Stimulated activated CD4-positive, alpha-beta T cell treated with anti-CD3 and anti-CD28 coated beads, Interleukin-1b, Interleukin-23, amount 100 ng/mL, for 24 hours (primary cell): ENCODE results near the gene WEE2.

Experiments
- DNase-seq, 4 experiments: peaks; one replicate each; pipeline ENCODE4 v3.0.0-alpha.2; 2020; ENCODE audit warnings: low read depth in 4 of 4, low spot score in 1 of 4

WEE2 gene

GRCh38 chr7:141708351-141708750 lies at the start of gene WEE2:
TSS of gene WEE2 (plus strand) at chr7:141708353. CDS start at chr7:141708759, 406 bp downstream.
- no peak for DNase-seq

GRCh38 chr7:141659501-141659900 lies 48.7 kb upstream of the WEE2 start:
- DNase-seq, result no peak

GRCh38 chr7:141660259-141660658 lies 47.9 kb upstream of the WEE2 start:
- DNase-seq, result no peak

- DNase-seq, result no peak
Measured at GRCh38 chr7:141663081-141663849, 44.9 kb upstream of the WEE2 start.

GRCh38 chr7:141664450-141664849 lies 43.7 kb upstream of the WEE2 start:
- DNase-seq, result no peak

GRCh38 chr7:141665208-141666035 lies 42.7 kb upstream of the WEE2 start:
- no peak for DNase-seq

- DNase-seq, result no peak
Measured at GRCh38 chr7:141666071-141666470, 42.1 kb upstream of the WEE2 start.

- no peak for DNase-seq
Measured at GRCh38 chr7:141668853-141669252, 39.3 kb upstream of the WEE2 start.

- no peak for DNase-seq
Measured at GRCh38 chr7:141671705-141672496, 36.3 kb upstream of the WEE2 start.

GRCh38 chr7:141673346-141673745 lies 34.8 kb upstream of the WEE2 start:
- DNase-seq, result no peak

- no peak for DNase-seq
Measured at GRCh38 chr7:141674171-141674671, 33.9 kb upstream of the WEE2 start.

- DNase-seq, result no peak
Measured at GRCh38 chr7:141674702-141675101, 33.5 kb upstream of the WEE2 start.

- DNase-seq, result no peak
Measured at GRCh38 chr7:141675436-141676215, 32.5 kb upstream of the WEE2 start.

GRCh38 chr7:141676618-141677017 lies 31.5 kb upstream of the WEE2 start:
- DNase-seq, result no peak

GRCh38 chr7:141679014-141679413 lies 29.1 kb upstream of the WEE2 start:
- no peak for DNase-seq

- DNase-seq, result no peak
Measured at GRCh38 chr7:141685285-141686023, 22.7 kb upstream of the WEE2 start.

- DNase-seq, result no peak
Measured at GRCh38 chr7:141686074-141686473, 22.1 kb upstream of the WEE2 start.

- no peak for DNase-seq
Measured at GRCh38 chr7:141686670-141687069, 21.5 kb upstream of the WEE2 start.

- DNase-seq, result no peak
Measured at GRCh38 chr7:141688043-141688442, 20.1 kb upstream of the WEE2 start.
